ENCODE data around the gene SLAIN2.

Gene SLAIN2

DNA sequence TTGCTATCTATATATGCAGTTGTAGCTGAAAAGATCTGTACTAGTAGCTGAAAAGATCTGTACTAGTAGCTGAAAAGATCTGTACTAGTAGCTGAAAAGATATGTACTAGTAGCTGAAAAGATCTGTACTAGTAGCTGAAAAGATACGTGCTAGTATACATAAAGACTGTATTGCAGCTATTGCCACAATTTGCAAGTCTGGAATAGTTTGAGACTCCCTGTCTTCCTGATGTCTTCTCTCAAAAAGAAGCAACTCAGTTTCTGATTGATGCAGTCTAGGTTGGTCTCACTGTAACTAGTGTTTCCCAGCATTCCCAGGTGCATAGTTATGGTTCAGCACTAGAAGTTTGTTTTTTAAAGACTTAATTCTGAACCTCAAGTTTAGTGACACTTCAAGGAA, 15.0 kb downstream of the SLAIN2 start:
- no peak for DNase-seq

DNA sequence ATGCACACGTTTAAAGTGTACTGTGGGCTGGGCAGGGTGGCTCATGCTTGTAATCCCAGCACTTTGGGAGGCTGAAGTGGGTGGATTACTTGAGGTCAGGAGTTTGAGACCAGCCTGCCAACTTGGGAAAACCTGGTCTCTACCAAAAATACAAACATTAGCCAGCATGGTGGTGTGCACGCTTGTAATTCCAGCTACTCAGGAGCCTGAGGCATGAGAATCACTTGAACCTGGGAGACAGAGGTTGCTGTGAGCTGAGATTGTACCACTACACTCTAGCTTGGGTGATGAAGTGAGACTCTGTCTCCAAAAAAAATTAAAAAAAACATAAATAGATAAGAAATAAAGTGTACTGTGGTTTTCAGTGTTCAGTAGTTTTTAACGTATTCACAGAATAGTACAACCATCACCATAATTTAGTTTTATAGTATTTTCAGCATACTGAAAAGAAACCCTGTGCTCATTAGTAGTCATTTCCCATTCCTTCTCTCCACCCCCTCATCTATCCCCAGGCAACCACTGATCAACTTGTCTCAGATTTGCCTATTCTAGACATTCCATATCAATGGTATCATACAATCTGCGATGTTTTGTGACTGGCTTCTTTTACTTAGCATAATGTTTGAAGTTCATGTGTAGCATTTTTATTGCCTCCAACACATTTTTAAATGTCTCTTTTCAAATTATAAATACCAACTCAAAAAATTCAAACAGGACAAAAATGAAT, 19.1 kb downstream of the SLAIN2 start:
- peak in 2 of 42 donors; percentile 6 to 7 for DNase-seq
- intact Hi-C loops (cut with DNase I) = no loop called here

More for the DNA sequence above, 15.0 kb downstream of the SLAIN2 start:
- intact Hi-C loops (cut with DNase I) = no loop called here

DNA sequence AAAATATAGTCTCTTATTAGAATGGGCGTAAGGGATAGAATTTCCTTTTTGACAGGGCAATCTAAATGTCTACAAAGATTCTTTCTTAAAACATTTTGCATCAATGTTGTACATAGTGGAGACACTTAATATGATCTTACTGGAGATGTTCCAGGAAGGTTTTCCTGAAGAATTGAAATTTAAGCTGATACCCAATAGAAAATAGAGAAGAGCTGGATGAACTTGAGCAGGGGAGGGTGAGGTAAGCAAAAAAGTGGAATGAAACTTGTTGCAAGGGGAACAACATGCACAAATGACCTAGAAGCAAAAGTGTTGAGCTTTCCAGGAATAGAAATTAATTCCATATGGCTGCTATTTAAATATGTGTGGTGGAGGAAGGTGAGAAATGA, 19.7 kb downstream of the SLAIN2 start:
- DNase-seq = no peak
- intact Hi-C loops (cut with DNase I) = no loop called here

GRCh38 chr4:48366611-48367010, 25.3 kb downstream of the SLAIN2 start:
- no peak for DNase-seq
- intact Hi-C loops (cut with DNase I) = no loop called here

- intact Hi-C loops (cut with DNase I) = no loop called here
- DNase-seq = no peak
Measured at GRCh38 chr4:48367016-48367415, 25.7 kb downstream of the SLAIN2 start.

DNA sequence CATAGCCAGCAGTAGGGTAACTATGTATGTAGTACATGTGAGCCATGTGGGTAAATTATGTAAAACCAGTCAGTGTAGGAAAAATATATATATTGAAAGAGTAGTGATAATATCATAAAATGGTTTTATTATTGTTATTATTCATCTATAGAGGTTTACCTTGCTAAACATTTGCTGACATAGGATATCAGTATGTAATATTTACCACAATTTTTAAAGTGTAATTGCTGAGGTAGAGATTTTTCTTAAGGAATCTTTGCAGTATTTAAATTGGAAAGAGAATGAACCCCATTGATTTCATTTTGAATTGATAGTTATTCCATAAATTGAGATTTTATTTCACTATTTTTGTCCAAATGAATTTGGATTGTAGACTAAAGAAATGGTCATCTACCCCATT, 27.1 kb downstream of the SLAIN2 start:
- DNase-seq = no peak
- intact Hi-C loops (cut with DNase I) = no loop called here

- intact Hi-C loops (cut with DNase I) = no loop called here
- no peak for DNase-seq
Measured at GRCh38 chr4:48369248-48369647, 27.9 kb downstream of the SLAIN2 start.

GRCh38 chr4:48369771-48370170, 28.4 kb downstream of the SLAIN2 start:
- intact Hi-C loops (cut with DNase I) = no loop called here
- DNase-seq = no peak

GRCh38 chr4:48370260-48371134, 29.2 kb downstream of the SLAIN2 start:
- intact Hi-C loops (cut with DNase I) = no loop called here
- DNase-seq = no peak

DNA sequence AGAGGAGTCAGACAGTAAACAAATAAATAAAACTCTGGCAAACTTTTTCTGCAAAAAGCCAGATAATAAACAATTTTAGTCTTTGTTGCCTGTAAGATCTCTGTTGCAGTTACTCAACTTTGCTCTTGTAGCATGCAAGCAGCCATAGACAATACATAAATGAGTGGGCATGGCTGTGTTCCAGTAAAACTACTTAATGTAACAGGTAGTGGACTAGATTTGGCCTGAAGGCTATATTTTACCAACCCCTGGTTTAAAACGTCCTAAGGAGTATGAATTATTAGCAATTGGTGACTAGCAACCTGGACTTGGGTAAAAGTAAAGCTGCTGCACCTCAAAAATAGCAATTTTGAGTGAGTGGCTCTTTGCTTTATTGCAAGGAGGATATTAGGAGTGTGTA, 30.9 kb downstream of the SLAIN2 start:
- DNase-seq = no peak
- intact Hi-C loops (cut with DNase I) = no loop called here

DNA sequence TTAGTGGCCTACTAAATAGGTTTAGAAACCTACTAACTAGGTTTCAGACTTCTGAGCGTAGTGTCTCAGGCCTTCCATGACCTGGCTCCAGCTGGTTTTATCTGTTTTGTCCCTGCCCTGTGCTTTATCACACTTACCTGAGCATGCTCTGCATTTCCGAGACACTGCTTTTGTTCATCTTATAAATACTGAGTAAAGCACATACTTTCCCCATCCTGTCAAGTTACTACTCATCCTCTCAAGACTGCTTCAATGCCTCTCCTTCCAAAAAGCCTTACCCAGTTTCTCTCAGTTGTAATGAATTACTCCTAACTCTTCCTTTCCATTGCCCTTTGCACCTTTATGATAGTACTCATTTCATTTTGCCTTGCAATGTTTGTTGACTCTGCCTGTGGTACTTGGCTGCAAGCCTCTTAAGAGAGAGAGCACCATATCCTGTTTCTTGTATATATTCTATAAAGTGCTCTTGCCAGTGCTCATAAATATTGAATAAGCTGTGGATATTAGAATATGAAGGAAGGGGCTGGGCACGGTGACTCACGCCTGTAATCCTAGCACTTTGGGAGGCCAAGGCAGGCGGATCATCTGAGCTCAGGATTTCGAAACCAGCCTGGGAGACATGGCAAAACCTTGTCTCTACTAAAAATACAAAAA, 34.4 kb downstream of the SLAIN2 start:
- no peak for DNase-seq
- intact Hi-C loops (cut with DNase I) = no loop called here

- no peak for DNase-seq
- intact Hi-C loops (cut with DNase I) = no loop called here
Measured at GRCh38 chr4:48379587-48380180, 38.4 kb downstream of the SLAIN2 start.

DNA sequence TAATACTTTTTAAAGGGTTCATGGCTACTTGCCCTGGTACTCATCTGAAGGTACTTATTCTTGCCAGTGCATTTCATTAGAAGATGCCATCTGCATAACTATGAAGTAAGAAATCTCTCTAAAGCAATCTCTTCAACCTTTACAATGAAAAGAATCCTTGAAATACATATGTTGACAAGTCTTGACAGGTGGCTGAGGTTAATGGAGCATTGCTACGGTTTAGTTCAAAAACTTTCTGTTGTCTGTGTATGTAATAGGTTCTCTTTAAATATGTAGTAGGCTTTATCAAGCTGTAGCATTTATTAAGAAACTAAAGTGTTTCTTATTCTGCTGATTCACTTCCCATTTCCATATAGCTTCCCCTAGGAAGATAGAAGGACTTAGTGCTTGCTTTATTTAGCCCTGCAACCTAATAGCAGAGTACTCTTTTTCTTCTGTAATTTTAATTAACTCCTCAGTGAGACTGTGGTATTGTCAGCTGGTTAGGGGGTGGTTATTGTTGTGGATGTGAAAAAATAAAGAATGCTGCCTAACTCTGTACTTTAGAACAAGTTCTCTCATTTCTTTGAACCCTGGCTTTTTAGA, 39.3 kb downstream of the SLAIN2 start:
- no peak for DNase-seq
- intact Hi-C loops (cut with DNase I) = no loop called here

GRCh38 chr4:48388525-48389154, 47.3 kb downstream of the SLAIN2 start:
- no peak for DNase-seq
- intact Hi-C loops (cut with DNase I) = no loop called here

GRCh38 chr4:48396043-48396442, 54.7 kb downstream of the SLAIN2 start:
- intact Hi-C loops (cut with DNase I) = no loop called here
- no peak for DNase-seq

DNA sequence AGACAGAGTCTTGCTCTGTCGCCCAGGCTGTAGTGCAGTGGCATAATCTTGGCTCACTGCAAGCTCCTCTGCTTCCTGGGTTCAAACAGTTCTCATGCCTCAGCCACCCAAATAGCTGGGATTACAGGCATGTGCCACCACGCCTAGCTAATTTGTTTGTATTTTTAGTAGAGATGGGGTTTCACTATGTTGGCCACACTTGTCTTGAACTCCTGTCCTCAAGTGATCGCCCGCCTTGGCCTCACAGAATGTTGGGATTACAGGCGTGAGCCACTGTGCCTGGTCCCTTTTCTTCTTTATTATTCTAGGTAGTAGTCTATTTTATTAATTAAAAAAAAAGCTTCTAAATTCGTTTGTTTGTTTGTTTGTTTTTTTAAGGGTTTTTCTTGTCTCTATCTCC, 59.1 kb downstream of the SLAIN2 start:
- intact Hi-C loops (cut with DNase I) = no loop called here
- no peak for DNase-seq

- intact Hi-C loops (cut with DNase I) = no loop called here
- peak in 1 of 42 donors; percentile 6 for DNase-seq
Measured at GRCh38 chr4:48403358-48403757, 62.0 kb downstream of the SLAIN2 start.

DNA sequence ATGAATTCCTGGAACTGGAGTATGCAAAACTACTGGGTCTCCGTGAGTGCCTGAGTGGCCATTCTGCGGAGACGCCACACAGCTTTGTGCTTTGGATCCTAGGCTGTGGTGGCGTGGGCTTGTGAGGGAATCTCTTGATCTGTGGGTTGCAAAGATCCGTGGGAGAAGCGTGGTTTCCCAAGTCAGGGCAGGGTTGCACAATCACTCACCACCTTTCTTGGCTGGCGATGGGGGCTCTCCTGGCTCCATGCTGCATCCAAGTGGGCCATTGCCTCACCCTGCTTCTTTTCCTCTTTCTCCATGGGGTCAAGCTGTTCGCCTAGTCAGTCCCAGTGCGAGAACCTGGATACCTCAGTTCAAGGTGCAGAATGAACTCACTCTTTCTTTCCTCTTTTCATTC, 62.5 kb downstream of the SLAIN2 start:
- intact Hi-C loops (cut with DNase I) = no loop called here
- DNase-seq = peak in 1 of 42 donors; percentile 36

GRCh38 chr4:48405924-48406323, 64.6 kb downstream of the SLAIN2 start:
- intact Hi-C loops (cut with DNase I) = no loop called here

More at GRCh38 chr4:48405924-48406323, 64.6 kb downstream of the SLAIN2 start:
- no peak for DNase-seq
